COLO668 (cell line): ENCODE results near the gene TYW5.
"Not testable (repeated sequence)": the region's sequence is repeated elsewhere in the genome, so short reads cannot be mapped to it uniquely, and the experiment has no call there.

ENCODE experiments used
- DNase-seq: peaks from one replicate; lab custom pipeline; 2025; ENCODE audit not compliant: unreplicated experiment; lab: John Stamatoyannopoulos, UW

The TYW5 gene

DNA sequence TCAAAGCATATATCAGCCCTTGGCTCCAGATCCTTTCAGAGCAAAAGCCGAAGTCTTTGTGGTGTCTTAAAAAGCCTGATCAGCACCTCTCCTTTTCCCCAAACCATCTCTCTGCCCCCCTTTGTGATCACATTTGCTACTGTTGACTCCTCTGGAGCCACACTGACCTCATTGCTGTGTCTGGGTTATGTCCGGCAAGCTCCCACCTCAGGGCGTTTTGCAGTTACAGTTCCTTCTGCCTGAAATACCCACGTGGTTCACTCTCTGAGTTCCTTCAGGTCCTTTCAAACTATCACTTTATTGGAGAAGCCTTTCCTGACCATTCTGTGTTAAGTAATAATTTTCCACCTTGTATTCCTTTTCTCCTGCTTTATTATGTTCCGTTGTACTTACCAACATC lies 32.4 kb downstream of the TYW5 start:
- no peak for DNase-seq

DNA sequence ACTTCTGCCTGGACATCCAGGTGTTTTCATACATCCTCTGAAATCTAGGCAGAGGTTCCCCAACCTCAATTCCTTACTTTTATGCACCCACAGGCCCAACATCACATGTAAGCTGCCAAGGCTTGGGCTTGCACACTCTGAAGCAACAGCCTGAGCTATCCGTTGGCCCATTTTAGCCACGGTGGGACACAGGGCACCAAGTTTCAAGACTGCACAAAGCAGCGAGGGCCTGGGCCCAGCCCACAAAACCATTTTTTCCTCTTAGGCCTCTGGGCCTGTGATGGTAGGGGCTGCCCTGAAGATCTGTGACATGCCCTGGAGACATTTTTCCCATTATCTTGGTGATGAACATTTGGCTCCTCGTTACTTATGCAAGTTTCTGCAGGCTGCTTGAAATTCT lies 38.3 kb downstream of the TYW5 start:
- DNase-seq: no peak

DNA sequence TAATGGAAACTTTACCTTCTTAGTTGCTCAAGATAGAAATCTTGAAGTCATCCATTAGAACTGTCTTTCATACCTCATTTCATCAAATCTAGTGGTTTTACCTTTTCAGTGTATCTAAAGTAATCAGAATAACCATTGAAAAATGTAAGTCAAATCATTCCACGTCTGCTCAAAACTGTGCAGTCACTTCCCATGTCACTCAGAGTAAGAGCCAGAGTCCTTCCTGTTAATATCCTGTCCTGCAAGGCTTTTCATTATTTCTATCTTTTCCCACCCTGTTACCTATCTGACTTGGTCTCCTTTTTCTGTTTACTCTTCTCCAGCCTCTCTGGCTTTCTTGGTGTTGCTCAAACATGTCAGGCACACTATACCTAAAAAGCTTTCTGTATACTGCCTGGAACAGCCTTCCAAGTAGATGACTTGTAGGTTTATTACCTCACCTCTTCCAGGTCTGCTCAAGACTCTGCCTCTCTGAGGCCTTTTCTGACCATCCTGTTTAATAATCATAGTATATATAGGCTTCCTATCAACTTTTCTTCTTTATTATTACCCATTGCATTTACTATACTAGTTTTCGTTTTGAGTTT lies 40.8 kb downstream of the TYW5 start:
- DNase-seq: no peak

DNA sequence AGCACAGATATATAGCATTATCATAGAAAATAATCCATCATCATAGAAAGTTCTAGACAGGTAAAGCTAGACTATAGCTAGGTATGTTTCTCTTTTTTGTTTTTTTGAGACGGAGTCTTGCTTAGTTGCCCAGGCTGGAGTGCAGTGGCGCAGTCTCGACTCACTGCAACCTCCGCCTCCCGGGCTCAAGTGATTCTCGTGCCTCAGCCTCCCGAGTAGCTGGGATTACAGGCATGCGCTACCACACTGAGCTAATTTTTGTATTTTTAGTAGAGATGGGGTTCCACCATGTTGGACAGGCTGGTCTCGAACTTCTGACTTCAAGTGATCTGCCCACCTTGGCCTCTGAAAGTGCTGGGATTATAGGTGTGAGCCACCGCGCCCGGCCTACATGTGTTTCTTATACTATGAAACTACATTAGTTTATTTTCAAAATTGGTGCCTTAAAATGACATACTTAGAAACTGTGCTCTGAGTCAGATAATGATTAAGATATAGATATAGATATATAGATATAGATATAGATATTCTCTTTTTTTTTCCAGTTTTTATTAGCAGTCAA lies 42.7 kb downstream of the TYW5 start:
- not testable (repeated sequence) for DNase-seq

DNA sequence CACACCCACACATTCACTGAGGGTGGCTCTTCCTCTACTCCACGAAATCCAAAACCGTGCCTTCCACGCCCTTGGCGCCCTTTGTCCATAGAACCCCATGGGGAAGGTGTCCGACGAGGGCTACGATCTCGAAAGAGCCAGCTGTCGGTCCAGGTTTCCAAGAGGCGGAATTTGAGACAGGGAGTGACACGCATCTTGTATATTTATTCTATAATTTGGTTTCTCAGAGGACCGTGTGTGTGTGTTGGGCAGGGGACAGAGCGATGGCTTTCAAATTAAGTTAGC lies 43.5 kb downstream of the TYW5 start:
- peak; percentile 69 for DNase-seq

DNA sequence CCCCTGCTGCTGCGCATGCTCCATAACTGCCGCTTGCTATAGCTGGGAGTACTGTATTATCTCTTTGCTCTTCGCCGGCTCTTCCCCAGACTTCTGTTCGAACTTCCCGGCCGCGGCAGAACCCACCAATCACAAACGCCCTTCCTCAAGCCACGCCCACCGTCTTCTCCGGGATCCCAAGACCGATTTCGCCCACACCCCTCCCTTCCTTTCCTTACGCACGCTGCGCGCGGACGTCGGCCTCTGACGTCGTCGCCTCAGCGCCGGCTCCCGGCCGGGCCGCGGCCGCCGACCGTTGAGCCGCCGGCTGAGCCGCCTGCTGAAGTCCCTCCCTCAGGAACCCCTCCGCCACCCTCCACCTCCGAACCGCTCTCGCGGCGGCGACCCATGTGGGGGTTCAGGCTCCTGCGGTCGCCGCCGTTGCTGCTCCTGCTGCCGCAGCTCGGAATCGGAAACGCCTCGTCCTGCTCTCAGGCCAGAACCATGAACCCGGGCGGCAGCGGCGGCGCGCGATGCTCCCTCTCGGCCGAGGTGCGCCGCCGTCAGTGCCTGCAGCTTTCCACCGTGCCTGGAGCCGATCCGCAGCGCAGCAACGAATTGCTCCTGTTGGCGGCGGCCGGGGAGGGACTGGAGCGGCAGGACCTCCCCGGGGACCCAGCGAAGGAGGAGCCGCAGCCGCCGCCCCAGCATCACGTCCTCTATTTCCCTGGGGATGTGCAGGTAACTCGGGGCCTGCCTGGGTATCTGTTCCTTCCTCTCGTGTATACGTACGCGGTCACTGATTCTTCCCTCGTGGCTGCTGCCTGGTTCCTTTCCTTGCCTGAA lies 44.0 kb downstream of the TYW5 start, which contains the start of gene C2orf69:
Gene C2orf69, plus strand, starts transcription at position 242 of the 825 bp plus-strand sequence. Its CDS starts 146 bp downstream, at position 388.
- peak; percentile 97 for DNase-seq

DNA sequence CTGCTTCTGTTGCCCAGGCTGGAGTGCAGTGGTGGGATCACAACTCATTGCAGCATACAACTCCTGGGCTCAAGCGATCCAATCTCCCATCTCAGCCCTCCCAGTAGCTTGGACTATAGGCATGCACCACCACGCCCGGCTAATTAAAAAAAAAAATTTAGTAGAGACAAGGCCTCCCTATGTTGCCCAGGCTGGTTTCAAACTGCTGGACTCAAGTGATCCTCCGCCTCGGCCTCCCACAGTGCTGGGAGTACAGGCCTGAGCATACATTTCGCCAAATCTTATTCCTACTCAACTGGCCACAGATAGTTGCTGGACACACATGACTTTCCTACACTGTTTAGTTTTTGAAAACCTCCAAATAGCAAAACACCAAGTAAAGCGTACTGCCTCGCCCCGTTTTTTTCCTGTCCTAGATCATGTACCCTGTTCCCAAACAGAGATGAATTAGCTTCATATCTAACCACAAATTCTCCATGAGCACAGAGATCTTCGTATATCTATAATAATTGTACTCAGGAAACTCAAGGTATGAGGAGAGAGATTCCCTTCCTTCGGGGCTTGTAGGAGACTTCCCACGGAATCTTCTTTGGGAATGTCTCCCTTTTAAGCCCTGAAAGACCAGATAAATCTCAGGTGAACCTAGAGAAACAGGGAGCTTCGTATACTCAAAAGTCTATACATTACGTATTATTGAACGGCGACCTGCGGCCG lies 44.8 kb downstream of the TYW5 start:
- DNase-seq: no peak

DNA sequence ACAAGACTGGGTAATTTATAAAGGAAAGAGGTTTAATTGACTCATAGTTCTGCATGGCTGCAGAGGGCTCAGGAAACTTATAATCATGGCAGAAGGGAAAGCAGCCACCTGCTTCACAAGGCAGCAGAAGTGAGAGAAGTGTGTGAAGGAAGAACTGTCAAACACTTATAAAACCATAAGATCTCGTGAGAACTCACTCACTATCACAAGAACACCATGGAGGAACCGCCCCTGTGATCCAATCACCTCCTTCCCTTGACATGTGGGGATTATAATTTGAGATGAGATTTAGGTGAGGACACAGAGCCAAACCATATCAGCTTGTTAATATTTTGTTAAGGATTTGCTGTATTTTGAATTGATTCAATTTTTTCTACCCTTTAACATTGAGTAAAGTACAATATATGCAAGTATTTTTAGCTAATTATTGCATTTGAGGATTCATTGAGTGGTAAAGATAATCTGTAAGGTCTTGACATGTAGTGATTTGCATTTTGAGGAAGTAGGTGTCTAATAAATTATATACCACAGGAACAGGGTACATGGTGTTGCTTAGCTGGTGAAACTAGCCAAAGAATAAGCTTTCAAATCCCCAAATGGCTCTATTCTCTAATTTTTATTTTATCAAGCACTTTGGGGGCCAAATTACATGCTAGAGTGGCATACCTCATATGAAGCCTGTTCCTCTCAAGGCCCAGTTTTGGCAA lies 48.1 kb downstream of the TYW5 start:
- DNase-seq: no peak

DNA sequence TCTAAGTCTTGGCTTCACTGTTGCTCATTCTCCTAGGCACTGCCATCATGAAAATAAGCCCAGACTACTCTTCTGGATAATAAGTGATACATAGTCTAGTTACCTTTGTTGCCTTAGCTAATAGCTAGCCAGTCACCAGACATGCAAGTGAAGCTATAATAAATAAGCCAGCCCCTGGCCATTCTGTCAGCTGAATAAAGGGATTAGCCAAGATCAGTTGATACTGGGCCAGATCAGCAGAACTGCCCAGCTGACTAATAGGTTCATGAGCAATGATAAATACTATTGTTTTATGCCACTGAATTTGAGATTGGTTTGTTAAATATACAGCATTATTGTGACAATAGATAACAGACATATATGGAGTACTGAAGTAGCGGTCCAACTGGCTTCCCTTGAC lies 52.2 kb downstream of the TYW5 start:
- no peak for DNase-seq

DNA sequence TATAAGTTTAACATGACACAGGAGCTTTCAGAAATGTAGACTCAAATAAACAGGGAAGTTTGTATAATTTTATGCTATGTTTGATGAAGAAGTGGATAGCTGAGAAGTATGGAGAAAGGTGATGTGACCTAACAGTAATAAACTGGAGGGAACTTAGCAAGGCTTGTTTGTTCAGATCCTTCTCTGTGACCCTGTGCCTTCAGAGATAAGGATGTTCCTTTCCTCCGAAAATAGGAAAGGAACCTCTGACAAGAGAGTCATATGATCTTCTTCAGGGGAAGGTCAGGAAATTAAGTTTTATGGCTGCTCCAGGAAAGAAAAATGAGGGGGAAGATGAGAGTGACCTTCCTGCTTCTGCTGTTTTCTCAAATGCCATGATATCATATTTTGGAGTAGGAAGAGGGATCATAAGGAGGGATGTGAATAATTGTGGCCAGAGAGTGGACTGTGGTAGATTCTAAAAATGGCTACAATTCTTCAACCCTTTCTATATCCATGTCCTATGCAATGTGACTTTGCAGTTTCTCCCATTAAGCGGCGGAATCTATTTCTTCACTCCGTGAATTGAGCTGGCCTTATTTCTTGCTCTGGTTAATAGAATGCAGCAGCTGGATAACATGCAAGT lies 52.7 kb downstream of the TYW5 start:
- no peak for DNase-seq

DNA sequence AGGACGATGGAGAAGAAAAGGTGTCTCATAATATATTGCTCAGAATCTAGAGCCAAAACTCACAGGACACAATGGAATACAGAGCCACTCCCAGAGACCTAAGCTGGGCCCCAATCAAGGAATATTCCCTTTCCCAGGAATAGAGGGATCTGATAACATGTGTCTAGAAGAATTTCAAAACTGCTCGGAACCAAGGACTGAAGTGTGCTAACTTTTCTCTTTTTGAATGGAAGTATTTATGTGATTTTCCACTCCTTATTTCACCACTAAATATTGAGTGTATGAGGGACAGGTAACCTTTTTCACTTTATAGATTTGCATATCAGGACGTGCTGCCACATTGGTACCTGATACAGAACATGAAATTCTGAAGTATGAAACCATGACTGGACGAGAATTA lies 53.3 kb downstream of the TYW5 start:
- no peak for DNase-seq

DNA sequence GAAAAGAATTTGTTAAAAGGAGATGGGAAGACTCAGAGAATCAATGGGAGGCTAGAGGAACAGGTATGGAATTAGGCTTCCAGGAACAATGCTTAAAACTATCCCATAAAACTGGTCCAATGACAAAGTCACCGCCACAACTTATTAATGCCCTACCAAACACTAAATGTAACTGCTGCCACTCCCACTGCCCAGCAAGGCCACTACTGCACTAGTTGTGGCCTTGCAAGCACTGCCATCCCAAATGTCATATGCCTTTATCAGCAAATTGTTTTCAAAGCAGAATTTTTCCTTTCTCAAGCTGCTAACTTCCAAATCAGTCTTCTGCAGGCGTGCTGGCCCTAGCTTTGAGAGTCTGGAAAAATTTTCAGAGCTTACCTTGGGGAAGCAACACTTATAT lies 58.7 kb downstream of the TYW5 start:
- DNase-seq: no peak

DNA sequence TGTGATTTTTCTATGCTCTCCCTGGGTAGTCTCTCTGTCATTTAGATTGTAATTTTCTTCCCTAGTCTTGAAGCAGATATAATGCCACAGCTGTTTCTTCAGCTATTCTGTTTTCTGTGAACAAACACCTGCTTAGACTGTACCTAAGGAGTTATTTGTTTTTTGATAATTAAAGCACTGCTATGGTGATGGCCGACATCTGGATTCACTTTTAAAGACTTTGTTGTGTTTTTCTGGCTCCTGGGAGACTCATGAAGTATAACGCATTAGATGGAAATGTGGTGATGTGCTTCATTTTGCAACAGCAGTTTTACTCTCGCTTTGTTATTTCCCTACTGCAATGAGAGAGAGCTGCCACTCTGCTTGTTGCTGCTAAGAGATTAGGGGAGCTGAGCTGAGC lies 59.9 kb downstream of the TYW5 start:
- DNase-seq: no peak

DNA sequence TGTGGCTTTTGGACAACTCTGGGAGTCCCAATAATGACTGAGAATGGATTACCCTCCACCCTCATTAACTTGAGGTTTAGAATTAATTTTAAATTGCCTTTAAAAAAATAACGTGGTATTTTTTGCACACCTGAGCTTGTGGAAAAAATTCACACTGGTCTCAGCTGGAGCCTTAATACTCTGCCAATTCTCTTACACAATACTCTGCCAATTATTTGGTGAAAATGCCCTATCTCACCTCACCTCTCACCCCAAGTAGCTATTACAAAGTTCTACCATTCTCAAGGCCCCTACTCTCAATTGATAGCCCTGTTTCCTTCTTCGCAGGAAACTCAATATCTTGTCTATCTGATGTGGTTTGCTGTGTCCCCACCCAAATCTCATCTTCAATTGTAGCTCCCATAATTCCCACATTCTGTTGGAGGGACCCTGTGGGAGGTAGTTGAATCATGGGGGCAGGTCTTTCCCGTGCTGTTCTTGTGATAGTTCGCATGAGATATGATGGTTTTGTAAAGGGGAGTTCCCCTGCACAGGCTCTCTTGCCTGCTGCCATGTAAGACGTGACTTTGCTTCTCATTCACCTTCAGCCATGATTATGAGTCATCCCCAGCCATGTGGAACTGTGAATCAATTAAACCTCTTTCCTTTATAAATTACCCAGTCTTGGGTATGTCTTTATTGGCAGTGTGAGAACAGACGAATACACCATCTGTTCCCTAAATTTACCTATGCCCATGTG lies 71.6 kb downstream of the TYW5 start:
- DNase-seq: no peak

DNA sequence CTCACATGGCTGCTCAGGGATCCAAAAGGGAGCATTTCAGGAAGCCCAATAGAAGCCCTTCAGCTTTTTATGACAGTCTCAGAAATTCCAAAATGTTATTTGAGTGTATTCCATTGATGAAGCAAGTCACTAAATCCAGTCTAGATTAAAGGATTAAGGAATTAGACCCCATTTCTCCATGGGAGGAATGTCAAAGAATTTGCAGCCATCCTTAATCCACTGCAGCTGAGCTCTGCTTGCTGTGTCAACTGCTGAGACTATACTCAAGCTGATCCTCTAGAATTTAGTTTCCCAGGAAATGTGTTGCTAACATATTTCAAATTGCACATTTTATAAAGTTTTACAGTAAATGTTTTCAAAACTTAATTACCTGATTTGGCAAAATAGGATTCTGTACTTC lies 72.6 kb downstream of the TYW5 start:
- no peak for DNase-seq
